Stimulated activated CD8-positive, alpha-beta memory T cell treated with anti-CD3 and anti-CD28 coated beads, Interleukin-15, amount 100 ng/mL, for 48 hours (primary cell): Measurements from ENCODE around the gene ZNF787.
"Not testable (repeated sequence)": the region's sequence is repeated elsewhere in the genome, so short reads cannot be mapped to it uniquely, and the experiment has no call there.

ENCODE experiments used
- DNase-seq, 2 donors: peaks; one replicate each; pipeline ENCODE4 v3.0.0-alpha.2; 2020; ENCODE audit warnings: low read depth in 2 of 2

The ZNF787 gene

GRCh38 chr19:56105831-56106396, 15.2 kb downstream of the ZNF787 start:
- not testable (repeated sequence) for DNase-seq

GRCh38 chr19:56105090-56105701, 15.9 kb downstream of the ZNF787 start:
- DNase-seq = no peak

- DNase-seq = no peak
Measured at GRCh38 chr19:56104423-56104822, 16.7 kb downstream of the ZNF787 start.

- DNase-seq = no peak
Measured at GRCh38 chr19:56103027-56103614, 18.0 kb downstream of the ZNF787 start.

DNA sequence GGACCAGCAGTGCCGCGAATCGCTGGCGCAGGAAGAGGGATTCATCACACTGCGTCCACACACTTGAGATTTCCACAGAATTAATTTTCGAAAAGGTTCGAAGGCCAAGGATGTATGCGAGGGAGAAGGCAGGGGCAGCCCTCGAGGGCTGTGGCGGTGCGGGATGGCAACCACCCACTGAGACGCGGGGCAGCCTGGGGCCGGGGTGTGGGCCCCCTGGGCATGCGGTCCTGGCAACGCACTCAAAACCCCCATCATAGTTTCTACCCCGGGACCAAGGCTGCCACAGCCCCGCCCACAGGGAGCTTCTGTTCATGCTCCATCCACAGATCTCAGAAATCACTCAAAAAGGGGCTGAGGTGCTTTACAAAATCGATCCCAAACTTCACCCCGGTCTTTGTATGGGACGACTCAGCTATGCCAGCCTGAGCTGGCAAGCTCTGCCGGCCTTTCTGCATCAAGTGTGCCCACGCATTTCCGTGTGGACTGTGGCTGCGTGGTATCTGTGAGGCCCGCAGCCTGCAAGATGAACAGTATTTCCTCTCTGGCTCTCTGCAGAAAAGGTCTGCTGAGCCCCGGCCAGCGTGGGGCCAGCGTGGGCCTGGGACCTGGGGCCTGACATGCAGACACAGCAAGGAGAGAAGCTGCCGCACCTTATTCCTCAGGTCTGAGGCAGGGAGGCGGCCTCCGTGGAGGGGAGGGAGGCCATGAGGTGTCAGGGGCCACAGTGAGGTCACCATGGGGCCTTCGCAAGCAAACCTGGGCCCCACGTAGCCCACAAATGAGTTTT, 19.2 kb downstream of the ZNF787 start:
- no peak for DNase-seq

DNA sequence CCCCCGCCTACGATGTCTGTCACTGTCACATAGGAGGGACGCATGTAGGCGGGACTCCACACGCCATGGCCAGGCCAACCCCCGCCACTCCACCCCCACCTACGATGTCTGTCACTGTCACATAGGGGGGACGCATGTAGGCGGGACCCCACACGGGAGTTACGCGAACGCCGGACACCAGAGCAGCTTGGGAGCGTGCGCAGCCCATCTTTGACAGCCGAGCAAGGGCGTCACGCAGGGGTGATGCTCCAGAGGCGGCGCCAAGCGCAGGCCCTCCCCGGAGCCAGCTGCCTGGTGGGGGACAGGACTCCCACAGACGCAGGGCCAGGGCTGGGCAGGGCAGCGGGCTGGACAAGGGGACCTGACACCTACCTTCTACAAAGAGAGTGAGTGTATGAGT, 20.0 kb downstream of the ZNF787 start:
- no peak for DNase-seq

- no peak for DNase-seq
Measured at GRCh38 chr19:56099638-56100539, 21.2 kb downstream of the ZNF787 start.

GRCh38 chr19:56098731-56099568, 22.1 kb downstream of the ZNF787 start:
- no peak for DNase-seq

GRCh38 chr19:56098237-56098636, 22.9 kb downstream of the ZNF787 start:
- not testable (repeated sequence) for DNase-seq

- DNase-seq = no peak
Measured at GRCh38 chr19:56097776-56098175, 23.3 kb downstream of the ZNF787 start.

DNA sequence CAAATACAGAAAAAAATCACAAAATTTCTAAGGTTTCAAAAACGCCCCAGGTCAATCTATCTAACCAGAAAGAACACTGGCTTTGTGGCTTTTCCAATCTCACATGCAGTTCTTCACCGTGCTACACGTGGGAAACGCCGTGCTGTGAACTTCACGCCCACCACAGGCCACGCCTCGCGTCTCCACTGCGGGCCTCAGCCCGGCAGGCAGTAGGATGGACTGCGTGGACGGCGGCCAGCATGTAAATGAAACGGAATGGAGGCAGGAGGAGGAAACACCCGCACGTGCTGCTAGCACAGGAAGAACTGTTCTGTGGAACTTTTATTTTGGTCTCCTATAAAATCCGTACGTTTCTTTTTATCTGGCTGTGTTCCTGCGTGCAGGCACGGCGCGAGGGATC, 23.8 kb downstream of the ZNF787 start:
- no peak for DNase-seq

DNA sequence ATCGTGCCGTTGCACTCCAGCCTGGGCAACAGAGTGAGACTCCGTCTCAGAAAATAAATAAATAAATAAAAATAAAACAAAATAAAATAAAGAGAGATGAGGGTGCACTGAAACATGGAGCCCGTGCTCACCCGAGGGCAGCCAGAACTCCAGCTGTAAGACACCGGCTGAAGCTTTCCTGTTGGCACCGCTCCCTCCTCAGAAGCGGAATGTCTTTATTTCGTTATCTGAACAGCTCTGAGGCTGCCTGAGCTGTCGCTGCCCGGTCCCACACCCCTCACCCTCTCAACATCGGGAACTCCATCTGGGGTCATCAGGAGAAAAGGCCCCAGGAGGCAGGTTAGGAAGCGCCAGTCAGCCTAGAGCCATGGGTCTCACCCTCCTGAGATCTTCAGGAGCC, 24.4 kb downstream of the ZNF787 start:
- DNase-seq = no peak

DNA sequence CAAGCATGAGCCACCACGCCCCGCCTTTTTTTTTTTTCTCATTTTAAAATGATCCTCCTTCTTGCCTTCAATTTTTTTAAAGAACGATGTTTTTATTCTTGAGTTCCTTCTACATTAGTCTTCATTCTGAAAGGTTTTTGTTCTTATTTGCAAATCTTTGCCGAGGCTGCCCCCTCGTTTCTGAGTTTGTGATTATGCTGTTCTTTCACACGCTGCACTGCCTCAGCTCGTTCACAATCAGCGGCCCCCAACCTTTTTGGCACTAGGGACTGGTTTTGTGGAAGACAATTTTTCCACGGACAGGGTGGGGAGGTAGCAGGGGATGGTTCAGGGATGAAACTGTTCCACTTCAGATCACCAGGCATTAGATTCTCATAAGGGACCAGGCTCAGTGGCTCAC, 26.6 kb downstream of the ZNF787 start:
- no peak for DNase-seq

GRCh38 chr19:56092685-56093631, 28.1 kb downstream of the ZNF787 start:
- DNase-seq = no peak

GRCh38 chr19:56091751-56092546, 29.1 kb downstream of the ZNF787 start:
- DNase-seq = no peak

DNA sequence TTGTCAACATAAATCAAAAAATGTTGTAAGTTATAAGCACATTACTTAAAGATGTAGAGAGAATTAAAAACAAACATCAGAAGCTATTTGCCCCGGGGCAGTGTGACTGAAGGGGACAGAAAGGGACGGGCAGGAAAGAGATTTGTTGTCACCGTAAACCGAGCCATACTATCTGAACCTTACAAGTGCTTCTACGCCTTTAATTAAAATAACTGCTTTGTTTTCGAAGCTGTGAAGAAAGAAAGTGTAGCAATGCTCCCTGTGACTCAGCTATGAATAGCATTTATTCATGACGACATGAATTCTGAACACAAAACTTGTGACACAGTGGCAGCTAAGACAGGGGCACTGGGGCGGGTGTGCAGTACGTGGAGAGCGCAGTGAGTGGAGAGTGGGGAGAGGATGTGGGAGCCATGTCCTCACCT, 30.0 kb downstream of the ZNF787 start:
- no peak for DNase-seq

GRCh38 chr19:56089344-56089743, 31.8 kb downstream of the ZNF787 start:
- no peak for DNase-seq

GRCh38 chr19:56088497-56089215, 32.4 kb downstream of the ZNF787 start:
- DNase-seq = no peak
